ENCODE results near the gene MTHFSD. TPM values are rescaled to one million over a fixed set of nuclear protein-coding genes. Genes with fewer than 3 reads are reported as not detected.

MTHFSD gene
- total RNA-seq, 1 experiment from 2014 or later = 4.7 TPM

- H3K56ac ChIP-seq (ENCODE audit: insufficient read length, low read depth, low read length) = no peak overlapping the region
- H2AFZ ChIP-seq (ENCODE audit: low read length) = no peak overlapping the region
- no peaks in the 10 kb centered on the region for H3K9me3 ChIP-seq (ENCODE audit: control insufficient read depth, low read depth, low read length)
- no peaks in the 10 kb centered on the region for H3K79me2 ChIP-seq (ENCODE audit: insufficient read depth, low read length)
- no peak overlapping the region for H2BK120ac ChIP-seq (ENCODE audit: low read depth, low read length, poor library complexity, severe bottlenecking)
- no peak overlapping the region for H2BK20ac ChIP-seq (ENCODE audit: low read depth, low read length, poor library complexity, severe bottlenecking)
- H3T11ph ChIP-seq (ENCODE audit: low read length) = no peak overlapping the region
- H3K4me2 ChIP-seq (ENCODE audit: insufficient read depth, insufficient read length, low read length) = no peak overlapping the region
- no peak for TF ChIP-seq CTCF (conservative IDR thresholded peaks at IDR 0.05)
- peaks cover 64% of the 10 kb centered on the region for H3K27me3 ChIP-seq (ENCODE audit: insufficient read depth, low read length)
- no peak overlapping the region for H4K8ac ChIP-seq (replicated peaks; ENCODE audit: insufficient read length, low read depth, low read length)
- H3K9ac ChIP-seq (ENCODE audit: extremely low read depth, insufficient read length, low read length) = no peak overlapping the region
- no peaks in the 10 kb centered on the region for H3K4me1 ChIP-seq (ENCODE audit: insufficient read depth, low read length)
- Mint-ChIP-seq H3K27ac (no peak overlapping the region), H3K4me3 (no peak overlapping the region), H3K36me3 (ENCODE audit: insufficient read depth in 1 of 3, low read depth in 3 of 3) (no peaks in the 10 kb centered on the region; a peak in 1 of 7 replicates), H3K4me1 (peaks cover 8 to 29% of the 10 kb centered on the region in 2 experiments), H3K27me3 (ENCODE audit: low read depth) (peaks cover 100% of the 10 kb centered on the region), H3K9me3 (peaks cover 0 to 2% of the 10 kb centered on the region in 2 experiments; a peak in 1 of 5 replicates)
- no peak overlapping the region for H2BK12ac ChIP-seq (ENCODE audit: insufficient read length, low read depth, low read length)
- no peaks in the 10 kb centered on the region for H3K79me1 ChIP-seq (ENCODE audit: insufficient read depth, low read depth, low read length, poor library complexity, severe bottlenecking)
- no peak overlapping the region for H3K14ac ChIP-seq (ENCODE audit: insufficient read depth, low read length)
- H2BK15ac ChIP-seq (ENCODE audit: low read depth, low read length) = no peak overlapping the region
- H3K23ac ChIP-seq (ENCODE audit: insufficient read length, low read depth, low read length) = no peak overlapping the region
- H2AK5ac ChIP-seq (ENCODE audit: insufficient read length, low read length) = no peak overlapping the region
- H3K4ac ChIP-seq (ENCODE audit: low read depth, low read length) = no peak overlapping the region
- no peak overlapping the region for H2BK5ac ChIP-seq (ENCODE audit: insufficient read length, low read length)
- DNase-seq = no peak
- H3K27ac ChIP-seq (ENCODE audit: insufficient read length, low read depth, low read length) = no peak overlapping the region
- no peaks in the 10 kb centered on the region for H3K23me2 ChIP-seq (ENCODE audit: insufficient read length, low read depth, low read length, poor library complexity, severe bottlenecking)
- H4K20me1 ChIP-seq (ENCODE audit: control insufficient read depth, insufficient read depth, insufficient read length) = no peaks in the 10 kb centered on the region
- H4K91ac ChIP-seq (ENCODE audit: insufficient read length, low read depth, low read length) = no peak overlapping the region
- no peak overlapping the region for H4K5ac ChIP-seq (ENCODE audit: insufficient read length, low read depth, low read length)
- no CpG with 5 or more reads among the region's 7 CpGs for WGBS (ENCODE audit: extremely low coverage, insufficient read length, low lambda C conversion rate)
- no peak overlapping the region for H3K18ac ChIP-seq (ENCODE audit: insufficient read length, low read depth, low read length)
Measured at GRCh38 chr16:86491640-86492023, 63.4 kb downstream of the MTHFSD start.
